HepG2 (cell line): ENCODE results near the gene ACSL5. TPM values are rescaled to one million over a fixed set of nuclear protein-coding genes. Genes with fewer than 3 reads are reported as not detected.
"Not testable (repeated sequence)": the region's sequence is repeated elsewhere in the genome, so short reads cannot be mapped to it uniquely, and the experiment has no call there.

ENCODE experiments used
- ATAC-seq: fragments of 200-7000 bp; cut with Tn5 transposase; 3 replicates; pipeline ENCODE4 v1.9.1; 2020; ENCODE audit warnings: mild to moderate bottlenecking, moderate library complexity
- BruUV-seq: library from RNA; stranded (reverse); fragments of 400-500 nt; replicated peaks from 2 replicates; lab custom pipeline; 2021; lab: Mats Ljungman, UMichigan
- CTCF ChIA-PET: fragments of 300-600 bp; formaldehyde crosslinking; extraction: SDS; loops from one replicate; lab custom pipeline; 2021; ENCODE audit warnings: low total read pairs, inconsistent platforms, low intra/inter-chr PET ratio; lab: Yijun Ruan, JAX
- POLR2A ChIA-PET: fragments of 350-600 bp; sonication (Branson Sonifier 250); formaldehyde crosslinking; loops from one replicate; lab custom pipeline; 2020; ENCODE audit warnings: antibody characterized with exemption, inconsistent platforms; lab: Yijun Ruan, JAX
- DNase-seq: peaks from one replicate; pipeline ENCODE4 v3.0.0-alpha.2; 2015; ENCODE audit warnings: low spot score
- FAIRE-seq: peaks from 3 replicates; lab custom pipeline; 2011; peaks lifted over from hg19 to GRCh38; lab: Jason Lieb, UNC
- H2AFZ ChIP-seq: one replicate; pipeline ENCODE4 v1.6.1; 2011; ENCODE audit warnings: low read length, inconsistent platforms
- H3K27ac ChIP-seq: fragments of 300-600 bp; 3 replicates; pipeline ENCODE4 v1.8.0; 2011; ENCODE audit warnings: mixed run types, mild to moderate bottlenecking, mixed read lengths, low read length, inconsistent platforms; ENCODE audit not compliant: insufficient read depth; ENCODE audit errors: extremely low read length
- H3K27me3 ChIP-seq, 2 experiments: fragments of 200-600 bp in 1 of 2; 2 replicates in 1 of 2; 3 replicates in 1 of 2; pipeline versions ENCODE4 v1.6.0 to v1.8.0; 2011; ENCODE audit warnings: low read length in 2 of 2, mild to moderate bottlenecking in 2 of 2, moderate library complexity in 2 of 2, inconsistent platforms in 1 of 2; ENCODE audit not compliant: insufficient read depth in 2 of 2, control insufficient read depth in 1 of 2
- H3K36me3 ChIP-seq, 2 experiments: fragments of 200-600 bp in 1 of 2; replicated peaks in 1 of 2; 2 replicates in 1 of 2; 3 replicates in 1 of 2; pipeline versions ENCODE4 v1.5.1 to v1.8.0; 2011; ENCODE audit warnings: low read length in 2 of 2, inconsistent platforms in 1 of 2; ENCODE audit not compliant: insufficient read depth in 2 of 2, control insufficient read depth in 1 of 2
- H3K4me1 ChIP-seq: 2 replicates; pipeline ENCODE4 v1.5.1; 2012; ENCODE audit warnings: low read length, inconsistent platforms; ENCODE audit not compliant: insufficient read depth
- H3K4me2 ChIP-seq: 2 replicates; pipeline ENCODE4 v1.6.0; 2011; ENCODE audit warnings: low read depth, low read length, inconsistent platforms
- H3K4me3 ChIP-seq, 3 experiments: fragments of 200-600 bp in 1 of 3; sonication (generic), shearing (Covaris generic) in 1 of 3; replicated peaks in 1 of 3; 2 replicates each; pipeline ENCODE4 v1.5.1; 2011 to 2016; ENCODE audit warnings: low read length in 3 of 3, inconsistent platforms in 2 of 3, low read depth in 2 of 3, mild to moderate bottlenecking in 2 of 3, control low read depth in 1 of 3, mixed read lengths in 1 of 3; ENCODE audit not compliant: insufficient read depth in 1 of 3
- H3K79me2 ChIP-seq: one replicate; pipeline ENCODE4 v1.6.1; 2011; ENCODE audit warnings: low read length, inconsistent platforms; ENCODE audit not compliant: insufficient read depth
- H3K9ac ChIP-seq: 2 replicates; pipeline ENCODE4 v1.6.0; 2011; ENCODE audit warnings: mild to moderate bottlenecking, low read depth, low read length, inconsistent platforms; ENCODE audit not compliant: insufficient read depth
- H3K9me3 ChIP-seq: 2 replicates; pipeline ENCODE4 v1.5.1; 2012; ENCODE audit warnings: mild to moderate bottlenecking, low read length
- H4K20me1 ChIP-seq: 2 replicates; pipeline ENCODE4 v1.6.0; 2011; ENCODE audit warnings: inconsistent platforms, mild to moderate bottlenecking, low read length, moderate library complexity; ENCODE audit not compliant: insufficient read depth
- HMG20B ChIP-seq: conservative IDR thresholded peaks from 2 replicates; pipeline ENCODE4 v1.6.1; 2016; ENCODE audit warnings: missing genetic modification reagents, missing compliant biosample characterization
- NR3C1 ChIP-seq: sonication (generic); formaldehyde crosslinking; IDR thresholded peaks from 2 replicates; pipeline ENCODE4 v1.4.0; 2020; ENCODE audit warnings: missing genetic modification reagents
- PAX8 ChIP-seq: sonication (generic); formaldehyde crosslinking; IDR thresholded peaks from 2 replicates; pipeline ENCODE4 v1.8.0; 2022; ENCODE audit warnings: mild to moderate bottlenecking, missing genetic modification reagents, borderline replicate concordance
- PPARG ChIP-seq: conservative IDR thresholded peaks from 2 replicates; pipeline ENCODE4 v1.6.1; 2016; ENCODE audit warnings: missing biosample characterization, missing genetic modification reagents
- TMF1 ChIP-seq: sonication (generic); formaldehyde crosslinking; IDR thresholded peaks from 2 replicates; pipeline ENCODE4 v1.8.1; 2022; ENCODE audit warnings: low read depth, missing genetic modification reagents
- ZFY ChIP-seq: sonication (generic); formaldehyde crosslinking; IDR thresholded peaks from 2 replicates; pipeline ENCODE4 v1.4.0; 2020; ENCODE audit warnings: missing genetic modification reagents
- ZNF121 ChIP-seq: sonication (generic); formaldehyde crosslinking; IDR thresholded peaks from 2 replicates; pipeline ENCODE4 v1.5.0; 2020; ENCODE audit warnings: mild to moderate bottlenecking, missing genetic modification reagents
- ZNF275 ChIP-seq: sonication (generic); formaldehyde crosslinking; IDR thresholded peaks from 2 replicates; pipeline ENCODE4 v1.8.0; 2022; ENCODE audit warnings: missing genetic modification reagents, mild to moderate bottlenecking, inconsistent platforms, borderline replicate concordance
- whole genome bisulfite sequencing: methylation state at CpG from one replicate; pipeline ENCODE4 v1.1.6; 2017; ENCODE audit warnings: low lambda C conversion rate; 5-methylcytosine and 5-hydroxymethylcytosine counted together
- in situ Hi-C: cut with HindIII; loops from 2 replicates; pipeline ENCODE4 v1.10.0; 2017; ENCODE audit warnings: low pct_unique_long_range_greater_than_20kb; ENCODE audit not compliant: extremely low pct_ligation_motif_present
- intact Hi-C: fragments of 100-400 bp; cut with micrococcal nuclease; formaldehyde crosslinking; loops from one replicate; pipeline ENCODE4 v1.10.0; 2022; ENCODE audit not compliant: unreplicated experiment
- polyA plus RNA-seq, 8 experiments: library from polyadenylated mRNA; depleted of rRNA in 3 of 8; stranded (reverse) in 7 of 8; unstranded in 1 of 8; fragments of >200 nt; fragmentation: Illumina TruSeq in 4 of 8; extraction: Trizol in 4 of 8; gene quantifications; 2 replicates each; pipeline versions ENCODE4 v1.2.1 to v1.2.3, GENCODE V29; 2011 to 2016; ENCODE audit warnings: low read depth in 4 of 8, missing spikeins in 1 of 8, mixed read lengths in 1 of 8; ENCODE audit not compliant: insufficient read depth in 1 of 8
- total RNA-seq, 5 experiments: library from RNA; depleted of rRNA; stranded (reverse); fragments of >200 nt; fragmentation: Illumina TruSeq; extraction: Trizol; gene quantifications; 2 replicates each; pipeline ENCODE4 v1.2.3, GENCODE V29; 2016; ENCODE audit warnings: low read depth in 1 of 5

ACSL5 gene
- total and polyA plus RNA-seq, 2 of the 13 experiments (the other 11 are each of a cell fraction or from before 2014, with no cell fraction given) = 56.4 to 82.5 TPM

- no peak overlapping the region for H2AFZ ChIP-seq
- ATAC-seq (no peak), DNase-seq (no peak), FAIRE-seq (no peak)
- H3K79me2 ChIP-seq = peaks cover 63% of the 10 kb centered on the region
- no peaks in the 10 kb centered on the region for H3K27me3 ChIP-seq
- no peak overlapping the region for H3K4me2 ChIP-seq
- no TSS peak for BruUV-seq
- in situ Hi-C loops = no loop called here
- intact Hi-C loops = no loop called here
- peaks cover 0 to 2% of the 10 kb centered on the region in 2 experiments; a peak in 3 of 5 replicates for H3K36me3 ChIP-seq
- no peak for TF ChIP-seq TMF1 (CRISPR knock-in tag)
- peak; percentile 51; the same call in 1 of the 2 replicates for TF ChIP-seq ZNF121 (CRISPR knock-in tag)
- no peaks in the 10 kb centered on the region for H3K9me3 ChIP-seq
- CTCF ChIA-PET = no interaction called here
- no peaks in the 10 kb centered on the region for H4K20me1 ChIP-seq
- peaks cover 100% of the 10 kb centered on the region for H3K4me1 ChIP-seq
- POLR2A ChIA-PET = interaction anchor here (1.0 to 7.6 kb wide), 6 partner anchors 7 to 32 kb away, joined by 4 to 72 read pairs (median 8); partner anchors contain the start of gene ACSL5
- H3K27ac ChIP-seq = peak overlapping the region; percentile 7
- H3K9ac ChIP-seq = no peak overlapping the region
- no peak overlapping the region for H3K4me3 ChIP-seq
- WGBS = 98% methylated on average over 2 of the region's 2 CpGs
Measured at GRCh38 chr10:112384141-112384540, 10.2 kb downstream of the ACSL5 start.

- DNase-seq (no peak), ATAC-seq (no peak), FAIRE-seq (no peak)
- peaks cover 0 to 2% of the 10 kb centered on the region in 2 experiments; a peak in 3 of 5 replicates for H3K36me3 ChIP-seq
- peaks cover 100% of the 10 kb centered on the region for H3K4me1 ChIP-seq
- no peaks in the 10 kb centered on the region for H3K27me3 ChIP-seq
- no peaks in the 10 kb centered on the region for H3K9me3 ChIP-seq
- 92% methylated on average over 4 of the region's 4 CpGs for WGBS
- H3K4me3 ChIP-seq = no peak overlapping the region
- H3K4me2 ChIP-seq = no peak overlapping the region
- no peak for TF ChIP-seq HMG20B
- TF ChIP-seq PPARG (CRISPR knock-in tag) = peak; percentile 47; the same call in 1 of the 2 replicates
- TF ChIP-seq ZFY (CRISPR knock-in tag) = no peak
- TF ChIP-seq ZNF275 (CRISPR knock-in tag) = no peak
- TF ChIP-seq NR3C1 (CRISPR knock-in tag) = no peak
- TF ChIP-seq PAX8 (CRISPR knock-in tag) = no peak
- intact Hi-C loops = no loop called here
- no TSS peak for BruUV-seq
- in situ Hi-C loops = no loop called here
- POLR2A ChIA-PET = interaction anchor here (0.5 to 7.6 kb wide), 3 partner anchors 10 to 371 kb away, joined by 3 to 72 read pairs (median 43); partner anchors contain the start of gene ACSL5
- CTCF ChIA-PET = no interaction called here
- no peaks in the 10 kb centered on the region for H4K20me1 ChIP-seq
- H3K27ac ChIP-seq = no peak overlapping the region
- H3K79me2 ChIP-seq = peaks cover 73% of the 10 kb centered on the region
- H3K9ac ChIP-seq = no peak overlapping the region
- H2AFZ ChIP-seq = no peak overlapping the region
Measured at GRCh38 chr10:112385201-112385600, 11.3 kb downstream of the ACSL5 start.

GRCh38 chr10:112388056-112388455 is 14.1 kb downstream of the ACSL5 start:
- H3K9me3 ChIP-seq, in situ Hi-C loops, H4K20me1 ChIP-seq, H3K9ac ChIP-seq, FAIRE-seq, H3K4me3 ChIP-seq, intact Hi-C loops, ATAC-seq, CTCF ChIA-PET, BruUV-seq, H3K27me3 ChIP-seq, H3K36me3 ChIP-seq, H2AFZ ChIP-seq, DNase-seq: not testable (repeated sequence)
- POLR2A ChIA-PET = interaction anchor here (1.6 to 3.4 kb wide), 3 partner anchors 9 to 24 kb away, joined by 3 to 27 read pairs (median 25); partner anchors contain the start of gene ACSL5
- H3K79me2 ChIP-seq = peaks cover 61% of the 10 kb centered on the region
- 99% methylated on average over 7 of the region's 7 CpGs for WGBS
- H3K4me1 ChIP-seq = peaks cover 100% of the 10 kb centered on the region
- H3K27ac ChIP-seq = peak overlapping the region; percentile 58
- H3K4me2 ChIP-seq = peak overlapping the region; percentile 37; the same call in 1 of the 2 replicates
